OCI-LY1 (cell line): ENCODE data around the gene CPA4.

Experiments
- H2AFZ ChIP-seq: fragments of 200-600 bp; sonication (generic), shearing (Covaris generic); 2 replicates; pipeline ENCODE4 v1.6.0; 2014; ENCODE audit warnings: antibody characterized with exemption, mild to moderate bottlenecking, low read length
- H3F3A ChIP-seq: fragments of 200-600 bp; sonication (generic), shearing (Covaris generic); 2 replicates; pipeline ENCODE4 v1.6.0; 2014; ENCODE audit warnings: mild to moderate bottlenecking, antibody characterized with exemption, low read length, moderate library complexity; ENCODE audit not compliant: insufficient read depth
- H3K27ac ChIP-seq: fragments of 200-600 bp; sonication (generic); 2 replicates; pipeline ENCODE4 v1.5.1; 2014; ENCODE audit warnings: low read length, mixed run types, mild to moderate bottlenecking, low read depth; ENCODE audit not compliant: poor library complexity, severe bottlenecking
- H3K27me3 ChIP-seq: fragments of 200-600 bp; sonication (generic); 2 replicates; pipeline ENCODE4 v1.6.0; 2014; ENCODE audit warnings: antibody characterized with exemption, mild to moderate bottlenecking, low read length, moderate library complexity; ENCODE audit not compliant: insufficient read depth
- H3K36me3 ChIP-seq: fragments of 200-600 bp; sonication (generic); 2 replicates; pipeline ENCODE4 v1.6.1; 2014; ENCODE audit warnings: mild to moderate bottlenecking, antibody characterized with exemption, low read length, moderate library complexity, mixed read lengths; ENCODE audit not compliant: insufficient read depth
- H3K4me1 ChIP-seq: fragments of 200-600 bp; sonication (generic); 2 replicates; pipeline ENCODE4 v1.5.1; 2014; ENCODE audit warnings: mild to moderate bottlenecking, low read length, moderate library complexity; ENCODE audit not compliant: insufficient read depth, severe bottlenecking
- H3K4me2 ChIP-seq: fragments of 200-600 bp; sonication (generic), shearing (Covaris generic); 2 replicates; pipeline ENCODE4 v1.6.1; 2014; ENCODE audit warnings: low read length
- H3K4me3 ChIP-seq: fragments of 200-600 bp; sonication (generic); 2 replicates; pipeline ENCODE4 v1.5.1; 2014; ENCODE audit warnings: low read length, low read depth, mild to moderate bottlenecking, mixed read lengths; ENCODE audit not compliant: poor library complexity, severe bottlenecking
- H3K79me2 ChIP-seq: fragments of 200-600 bp; shearing (Covaris generic); 2 replicates; pipeline ENCODE4 v1.6.1; 2016; ENCODE audit warnings: mixed run types, low read length, mixed read lengths; ENCODE audit not compliant: insufficient read depth
- H3K9ac ChIP-seq: fragments of 200-600 bp; sonication (generic), shearing (Covaris generic); 2 replicates; pipeline ENCODE4 v1.6.1; 2014; ENCODE audit warnings: mild to moderate bottlenecking, low read length, mixed read lengths
- H3K9me2 ChIP-seq: fragments of 200-600 bp; sonication (generic), shearing (Covaris generic); 2 replicates; pipeline ENCODE4 v1.6.1; 2014; ENCODE audit warnings: low read depth, mild to moderate bottlenecking, low read length, mixed read lengths
- H3K9me3 ChIP-seq: fragments of 200-600 bp; shearing (Covaris generic); 2 replicates; pipeline ENCODE4 v1.6.1; 2014; ENCODE audit warnings: low read length, mixed read lengths
- H4K20me1 ChIP-seq: fragments of 200-600 bp; sonication (generic), shearing (Covaris generic); 2 replicates; pipeline ENCODE4 v1.6.0; 2016; ENCODE audit warnings: mild to moderate bottlenecking, low read length; ENCODE audit not compliant: insufficient read depth
- CTCF ChIP-seq: fragments of 200-600 bp; sonication (generic), shearing (Covaris generic); IDR thresholded peaks from 2 replicates; pipeline ENCODE4 v1.5.1; 2017; ENCODE audit warnings: mild to moderate bottlenecking, antibody characterized with exemption, low read length, moderate library complexity, mixed read lengths
- EZH2 ChIP-seq: fragments of 200-600 bp; sonication (generic), shearing (Covaris generic); IDR thresholded peaks from 2 replicates; pipeline ENCODE4 v1.8.0; 2017; ENCODE audit warnings: borderline replicate concordance, mixed run types, mild to moderate bottlenecking, antibody characterized with exemption, low read length, moderate library complexity, mixed read lengths

Gene CPA4

GRCh38 chr7:130293521-130293920 lies 560 bp downstream of the CPA4 start:
- Histone ChIP-seq H3K27me3 (no peaks in the 10 kb centered on the region; the same call in 1 of the 2 replicates), H3K4me2 (no peak overlapping the region), H3K9me2 (no peaks in the 10 kb centered on the region), H3F3A (no peaks in the 10 kb centered on the region), H3K4me3 (no peak overlapping the region), H3K4me1 (peaks cover 22% of the 10 kb centered on the region), H3K79me2 (no peaks in the 10 kb centered on the region), H3K9me3 (peaks cover 2% of the 10 kb centered on the region; the same call in 1 of the 2 replicates), H4K20me1 (no peaks in the 10 kb centered on the region), H3K9ac (no peak overlapping the region), H3K36me3 (no peaks in the 10 kb centered on the region; the same call in 1 of the 2 replicates), H2AFZ (peak overlapping the region; percentile 32; the same call in 1 of the 2 replicates), H3K27ac (no peak overlapping the region)
- TF ChIP-seq EZH2: no peak
- no peak for TF ChIP-seq CTCF

- no peaks in the 10 kb centered on the region for H3K79me2 ChIP-seq
- TF ChIP-seq EZH2 (no peak), CTCF (no peak)
- no peaks in the 10 kb centered on the region; the same call in 1 of the 2 replicates for H3K27me3 ChIP-seq
- no peak overlapping the region for H2AFZ ChIP-seq
- no peak overlapping the region for H3K4me3 ChIP-seq
- no peak overlapping the region for H3K4me2 ChIP-seq
- peaks cover 2% of the 10 kb centered on the region; the same call in 1 of the 2 replicates for H3K9me3 ChIP-seq
- no peaks in the 10 kb centered on the region; the same call in 1 of the 2 replicates for H3K36me3 ChIP-seq
- H4K20me1 ChIP-seq: no peaks in the 10 kb centered on the region
- H3K9me2 ChIP-seq: no peaks in the 10 kb centered on the region
- H3K27ac ChIP-seq: no peak overlapping the region
- H3K4me1 ChIP-seq: peaks cover 15% of the 10 kb centered on the region
- no peak overlapping the region for H3K9ac ChIP-seq
- H3F3A ChIP-seq: no peaks in the 10 kb centered on the region
Measured at GRCh38 chr7:130294314-130294713, 1.4 kb downstream of the CPA4 start.

- peaks cover 10% of the 10 kb centered on the region for H3K4me1 ChIP-seq
- no peak overlapping the region for H3K9ac ChIP-seq
- H3F3A ChIP-seq: no peaks in the 10 kb centered on the region
- no peaks in the 10 kb centered on the region for H3K79me2 ChIP-seq
- peaks cover 2% of the 10 kb centered on the region; the same call in 1 of the 2 replicates for H3K9me3 ChIP-seq
- no peak overlapping the region for H3K4me3 ChIP-seq
- H2AFZ ChIP-seq: no peak overlapping the region
- no peaks in the 10 kb centered on the region; the same call in 1 of the 2 replicates for H3K36me3 ChIP-seq
- no peaks in the 10 kb centered on the region for H3K9me2 ChIP-seq
- H3K4me2 ChIP-seq: no peak overlapping the region
- TF ChIP-seq CTCF (no peak), EZH2 (no peak)
- no peaks in the 10 kb centered on the region for H4K20me1 ChIP-seq
- H3K27ac ChIP-seq: no peak overlapping the region
- H3K27me3 ChIP-seq: peaks cover 10% of the 10 kb centered on the region
Measured at GRCh38 chr7:130296221-130296951, 3.4 kb downstream of the CPA4 start.
